Activated CD8-positive, alpha-beta memory T cell treated with anti-CD3 and anti-CD28 coated beads for 48 hours (primary cell): ENCODE measurements around the gene CHCHD6.

Source experiments
- DNase-seq, 3 experiments: peaks; one replicate each; pipeline ENCODE4 v3.0.0-alpha.2; 2020; ENCODE audit warnings: low read depth in 2 of 3, low spot score in 2 of 3

Gene CHCHD6

DNA sequence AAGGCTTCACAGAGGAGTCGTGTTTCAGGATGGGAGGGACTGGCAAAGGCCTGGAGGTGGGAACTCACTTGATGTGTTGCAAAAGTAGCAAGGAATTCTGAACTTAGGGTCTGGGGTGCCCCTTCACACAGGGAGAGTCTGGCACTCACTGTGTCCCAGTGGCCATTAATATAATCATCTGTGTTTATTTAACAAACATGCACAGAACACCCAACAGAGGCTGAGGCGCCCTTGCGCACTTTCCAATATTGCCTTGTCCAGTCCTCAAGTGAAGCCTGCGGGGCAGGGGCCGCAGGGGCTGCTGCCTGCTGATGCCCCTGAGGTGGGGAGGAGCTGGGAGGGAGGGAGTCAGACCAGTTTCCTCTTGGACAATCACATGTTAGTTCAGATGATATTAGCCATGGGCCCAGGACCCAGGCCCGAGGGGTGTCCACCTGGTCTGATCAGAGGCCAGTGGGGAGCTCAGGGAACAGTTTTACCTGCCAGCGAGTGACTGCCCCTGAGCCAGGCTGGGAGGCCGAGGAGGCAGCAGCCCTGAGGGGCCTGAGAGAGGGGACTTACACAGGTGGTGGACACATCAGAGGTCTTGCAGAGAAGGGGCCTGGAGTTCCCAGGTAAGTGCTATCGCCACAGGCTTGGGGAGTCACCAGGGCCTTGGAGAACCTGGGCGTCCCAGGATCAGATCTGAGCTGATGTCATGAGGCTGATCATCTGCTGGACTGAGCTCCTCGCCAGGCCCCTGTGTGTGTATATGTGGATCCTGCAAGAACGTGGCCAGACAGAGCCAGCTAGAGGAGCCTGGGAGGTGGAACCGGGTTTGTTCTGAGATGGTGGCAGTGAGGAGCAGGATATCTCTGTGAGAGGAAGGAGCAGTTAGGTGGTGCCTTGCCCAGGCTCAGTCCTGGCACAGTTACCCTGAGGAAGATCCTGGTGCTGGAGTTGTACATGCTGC, 35.3 kb upstream of the CHCHD6 start:
- DNase-seq: no peak

DNA sequence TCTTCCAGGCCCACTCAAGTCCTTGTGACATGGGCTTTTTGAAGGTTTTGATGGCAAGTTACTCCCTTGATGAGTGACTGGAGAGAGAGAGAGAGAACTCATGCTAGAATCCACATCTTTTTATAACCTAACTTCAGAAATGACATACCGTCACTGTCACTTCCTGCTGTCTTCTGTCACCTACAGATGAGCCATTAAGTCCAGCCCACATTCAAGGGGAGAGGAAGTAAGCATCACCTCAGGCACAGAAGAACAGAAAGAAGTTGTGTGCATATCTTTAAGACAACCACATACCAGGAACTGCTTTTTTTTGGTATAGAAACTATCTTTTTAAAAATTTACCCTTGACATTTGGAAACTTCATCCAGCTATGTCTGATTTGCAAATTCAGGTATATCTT, 32.5 kb upstream of the CHCHD6 start:
- no peak for DNase-seq

DNA sequence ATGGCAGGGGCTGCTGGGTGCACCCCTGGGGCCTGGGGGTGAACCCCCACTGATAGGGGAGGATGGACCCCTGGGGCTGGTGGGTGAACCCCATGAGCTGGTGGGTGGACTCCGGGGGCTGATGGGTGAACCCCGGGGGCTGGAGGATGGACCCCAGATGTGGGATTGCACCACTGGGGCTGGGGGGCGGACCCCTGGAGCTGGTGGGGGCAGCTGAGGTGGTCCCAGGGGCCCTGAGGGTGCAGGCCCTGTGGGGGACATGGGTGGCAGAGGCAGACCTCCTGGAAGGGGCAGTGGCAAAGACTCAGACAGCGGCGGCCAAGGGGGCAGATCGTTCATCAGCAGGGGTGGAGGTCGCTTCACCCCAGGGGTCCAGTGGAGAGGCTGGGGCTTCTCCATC, 31.7 kb upstream of the CHCHD6 start:
- no peak for DNase-seq

DNA sequence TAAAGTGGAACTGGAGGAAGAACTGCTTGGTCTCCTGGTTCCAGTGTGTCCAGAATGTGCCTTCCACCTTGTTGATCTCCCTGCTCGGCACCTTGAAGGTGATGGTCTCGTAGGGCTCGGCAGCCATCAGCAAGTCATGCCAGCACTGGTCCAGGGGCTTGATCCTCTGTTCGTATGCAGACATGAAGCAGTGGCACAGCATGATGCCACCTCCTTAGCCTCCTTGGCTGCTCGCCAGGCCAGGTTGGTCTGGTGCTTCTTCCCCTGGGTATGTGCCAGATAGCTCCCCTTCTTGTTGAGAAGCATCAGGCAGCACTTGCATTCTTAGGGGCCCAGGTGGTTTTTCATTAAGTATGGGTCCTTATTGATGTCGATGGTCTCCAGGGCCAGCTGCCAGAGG, 31.3 kb upstream of the CHCHD6 start:
- DNase-seq: no peak

DNA sequence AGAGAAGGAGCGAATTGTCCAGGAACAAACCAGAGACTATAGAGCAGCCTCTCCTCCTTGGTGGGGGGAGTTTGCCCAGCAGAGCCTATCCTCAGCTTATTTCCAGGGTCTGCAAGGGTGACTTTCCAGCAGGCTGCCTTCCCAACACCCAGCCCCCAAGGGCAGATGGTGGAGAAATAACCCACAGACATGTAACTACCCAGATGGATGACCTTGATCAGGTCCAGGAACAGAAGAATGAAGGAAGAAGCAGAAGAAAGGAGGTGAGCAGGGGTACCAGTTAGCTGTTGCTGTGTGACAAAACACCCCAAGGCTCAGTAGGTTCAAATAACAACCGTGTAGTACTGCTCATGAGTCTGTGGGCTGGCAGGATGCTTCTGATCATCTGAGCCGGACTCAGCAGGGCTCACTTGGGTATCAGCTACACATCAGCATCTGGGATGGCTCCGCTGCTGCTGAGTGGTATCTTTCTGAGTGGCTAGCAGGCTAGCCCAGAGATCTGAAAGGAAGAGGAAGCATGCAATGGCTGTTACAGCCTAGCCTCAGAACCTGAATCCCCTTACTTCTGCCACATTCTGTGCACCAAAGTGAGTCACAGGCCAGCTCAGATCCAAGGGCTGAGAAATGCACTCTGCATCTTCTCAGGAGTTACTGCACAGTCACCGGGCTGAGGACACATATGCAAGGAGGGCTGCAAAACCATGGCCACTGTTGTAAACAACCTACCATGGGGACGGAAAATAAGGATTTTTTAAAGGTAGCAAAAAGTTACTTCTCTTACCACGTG, 26.9 kb upstream of the CHCHD6 start:
- no peak for DNase-seq

DNA sequence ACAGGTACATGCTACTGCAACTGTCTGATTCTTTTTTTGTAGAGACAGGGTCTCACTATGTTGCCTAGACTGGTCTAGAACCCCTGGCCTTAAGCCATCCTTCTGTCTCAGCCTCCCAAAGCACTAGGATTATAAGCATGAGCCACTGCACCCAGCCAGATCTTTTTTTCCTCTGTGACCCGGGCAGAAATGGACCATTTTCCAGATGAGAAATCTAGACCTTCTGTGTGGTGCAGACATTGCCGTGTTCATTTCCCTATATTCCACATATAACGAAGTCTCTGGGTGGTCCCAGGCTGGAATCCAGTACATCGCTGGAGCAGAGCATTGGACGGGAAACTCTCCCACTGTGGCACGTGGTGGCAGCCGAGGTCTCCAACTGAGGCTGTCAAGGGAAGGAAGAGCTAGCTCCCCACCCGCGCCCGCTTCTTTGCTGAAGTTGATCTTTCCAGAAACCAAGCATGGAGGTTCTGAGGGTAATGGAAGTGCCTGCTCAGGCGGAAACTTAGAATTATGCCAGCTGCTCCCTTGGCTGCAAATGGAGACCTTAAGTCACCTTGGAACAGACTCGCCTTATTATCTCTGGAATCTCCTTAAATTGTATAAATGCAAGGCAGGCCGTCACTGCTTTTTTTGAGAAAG, 26.1 kb upstream of the CHCHD6 start:
- no peak for DNase-seq

DNA sequence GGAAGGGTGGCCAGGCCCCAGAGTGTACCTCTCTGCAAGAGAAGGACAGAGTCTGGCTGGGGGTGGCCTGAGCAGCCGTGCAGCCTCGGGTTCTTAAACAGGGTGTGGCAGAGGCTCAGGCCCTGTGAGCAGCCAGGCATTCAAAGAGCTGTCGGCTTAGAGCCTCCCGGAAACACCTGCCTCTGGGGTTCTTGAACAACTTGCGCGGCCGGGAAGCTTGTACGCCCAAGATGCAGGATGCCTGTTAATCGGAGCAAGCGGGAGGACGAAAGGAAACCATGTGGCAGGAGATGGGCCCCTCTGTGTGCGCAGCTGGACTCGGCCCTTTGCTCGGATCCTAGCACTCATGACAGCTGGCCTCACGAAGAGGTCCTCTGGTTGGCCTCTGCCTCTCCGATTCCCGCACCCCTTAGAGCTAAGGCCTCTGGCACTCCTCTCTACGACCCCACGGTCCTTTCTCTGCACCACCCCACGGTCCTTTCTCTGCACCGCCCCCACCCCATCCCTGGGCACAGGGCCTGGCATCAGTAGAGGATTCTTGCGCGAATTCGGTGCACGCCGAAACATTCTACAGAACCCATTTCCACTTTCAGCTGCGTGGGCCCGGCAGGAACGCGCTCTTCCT, 25.2 kb upstream of the CHCHD6 start:
- DNase-seq: no peak

DNA sequence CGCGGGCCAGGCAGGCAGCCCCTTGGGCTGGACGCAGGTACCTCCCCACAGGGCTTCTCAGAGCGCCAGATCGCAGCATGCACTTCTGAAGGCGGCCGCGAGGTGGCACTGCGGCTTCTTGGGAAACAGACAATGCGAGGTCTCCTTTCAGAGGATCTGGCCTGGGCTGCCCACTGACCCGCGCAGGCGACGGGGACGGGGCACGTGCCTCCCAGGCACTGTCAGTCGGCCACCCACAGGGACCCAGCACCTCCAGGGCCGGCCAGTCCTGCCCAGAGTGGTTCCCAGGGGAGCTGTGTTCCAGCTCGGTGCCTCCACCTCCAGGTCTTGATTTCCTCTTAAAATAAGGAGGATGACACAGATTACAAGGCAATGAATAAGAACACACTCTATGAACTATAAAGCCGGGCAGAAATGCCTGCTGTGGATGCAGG, 24.7 kb upstream of the CHCHD6 start:
- peak; percentile 54 to 84 (median 81) for DNase-seq

DNA sequence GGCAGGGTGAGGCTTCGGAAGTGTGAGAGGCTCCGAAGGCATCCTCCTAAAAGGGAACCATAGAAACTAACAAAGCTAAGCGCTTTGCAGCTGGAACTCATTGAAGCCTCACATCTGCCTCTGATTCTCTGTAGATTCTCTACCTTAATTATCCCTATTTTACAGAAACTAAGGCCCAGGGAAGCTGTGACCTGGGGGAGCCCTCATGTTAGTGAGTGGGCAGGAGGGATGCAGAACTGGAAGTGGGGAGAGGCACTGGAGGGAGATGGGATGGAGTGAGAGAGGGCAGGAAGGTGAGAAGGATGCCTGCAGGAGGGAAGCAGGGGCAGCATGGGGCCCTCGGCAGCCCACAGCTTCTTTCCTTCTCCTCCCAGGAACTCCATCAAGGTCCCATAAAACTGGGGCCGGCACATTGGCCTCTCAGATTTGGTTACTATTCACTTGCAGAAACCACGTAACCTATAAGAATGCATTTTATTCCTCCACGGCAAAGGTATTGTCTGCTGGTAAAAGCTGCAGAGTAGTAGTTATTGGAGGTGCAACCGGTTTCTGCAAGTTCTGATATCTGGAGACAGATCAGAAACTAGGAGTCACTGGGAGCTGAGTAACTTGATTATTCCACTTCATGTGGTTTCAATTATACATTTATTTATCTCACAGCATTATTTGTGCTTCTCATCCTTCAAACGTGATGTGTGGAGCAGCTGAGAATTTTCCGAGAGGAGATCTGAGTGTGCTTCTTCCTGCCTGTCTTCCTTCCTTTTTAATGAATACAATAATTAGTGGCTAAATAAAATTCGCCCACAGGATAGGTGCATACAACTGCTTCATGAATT, 24.0 kb upstream of the CHCHD6 start:
- DNase-seq: no peak

DNA sequence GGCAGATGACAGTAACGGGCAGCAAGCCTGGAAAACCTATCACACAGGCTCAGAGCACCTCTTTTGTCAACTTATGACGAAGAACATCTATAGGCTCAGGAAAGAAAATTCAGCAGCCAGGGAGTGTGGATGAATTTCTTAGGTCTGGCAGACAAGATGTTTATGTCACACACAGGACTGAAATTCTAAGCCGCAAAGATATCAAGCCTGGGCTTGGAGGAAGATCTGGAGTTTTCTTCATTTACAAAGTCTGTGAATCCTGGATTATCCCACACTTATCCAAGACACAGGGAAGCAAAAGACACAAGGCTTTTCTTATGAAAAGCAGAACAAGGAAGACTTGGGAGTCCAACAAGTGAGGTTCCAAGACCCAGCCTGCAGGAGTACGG, 23.4 kb upstream of the CHCHD6 start:
- no peak for DNase-seq

DNA sequence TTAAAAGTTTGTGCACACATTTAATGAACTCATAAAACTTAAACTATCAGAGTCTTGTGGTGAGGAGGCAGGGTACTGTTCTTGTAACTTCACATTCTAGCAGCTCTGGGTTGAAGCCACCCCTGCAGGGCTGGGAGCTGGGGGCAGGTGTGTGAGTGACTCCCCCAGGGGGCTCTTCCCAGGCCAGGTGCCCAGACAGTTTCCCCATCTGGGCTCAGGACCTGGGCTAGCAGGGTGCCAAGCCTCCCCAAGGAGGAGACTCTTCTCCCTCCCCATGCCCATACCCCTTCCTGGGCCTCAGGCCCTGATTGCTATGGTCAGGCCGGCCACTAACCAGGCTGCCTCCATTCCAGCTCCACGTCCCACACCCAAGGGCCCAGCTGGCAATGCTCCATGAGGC, 22.0 kb upstream of the CHCHD6 start:
- DNase-seq: no peak

DNA sequence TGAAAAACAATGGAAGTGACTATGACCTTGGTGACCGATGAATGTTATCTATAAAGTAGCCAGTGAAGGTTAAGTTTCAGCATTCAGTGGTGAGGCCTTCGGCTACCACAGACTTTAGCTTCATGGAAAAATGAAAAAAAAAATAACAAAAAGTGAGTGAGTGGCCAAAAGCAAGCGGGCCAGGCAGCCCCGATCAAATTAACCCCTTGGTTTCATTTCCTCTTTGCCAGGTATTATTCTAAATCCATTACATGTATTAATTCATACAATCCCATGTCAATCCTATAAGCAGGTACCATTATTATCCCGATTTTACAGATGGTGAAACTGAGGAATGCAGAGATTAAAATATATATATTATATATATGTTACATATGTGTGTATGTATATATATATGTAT, 21.0 kb upstream of the CHCHD6 start:
- DNase-seq: no peak

DNA sequence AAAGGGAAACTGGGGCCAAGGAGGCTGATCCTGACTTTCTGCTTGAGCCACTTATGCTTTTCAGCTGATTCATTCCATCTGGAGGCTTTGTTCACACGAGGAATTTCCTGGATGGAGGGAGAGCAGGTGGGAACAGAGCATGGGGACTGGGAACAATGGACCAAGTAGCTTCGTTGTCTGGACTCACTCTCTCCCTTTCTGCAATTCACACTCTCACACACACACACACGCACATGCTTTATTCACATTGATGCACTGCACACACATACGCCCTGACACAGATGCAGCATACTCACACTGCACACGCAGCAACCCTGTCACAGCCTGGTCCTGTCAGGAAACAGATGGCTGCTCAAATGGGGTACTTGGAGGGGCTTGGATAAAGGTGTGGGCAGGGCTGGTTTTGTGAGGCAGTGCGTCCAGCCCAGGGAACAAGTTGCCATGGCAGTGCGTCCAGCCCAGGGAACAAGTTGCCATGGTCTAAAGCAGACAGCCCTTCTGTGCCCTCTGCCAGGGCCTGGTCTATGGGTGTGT, 19.8 kb upstream of the CHCHD6 start:
- DNase-seq: no peak

DNA sequence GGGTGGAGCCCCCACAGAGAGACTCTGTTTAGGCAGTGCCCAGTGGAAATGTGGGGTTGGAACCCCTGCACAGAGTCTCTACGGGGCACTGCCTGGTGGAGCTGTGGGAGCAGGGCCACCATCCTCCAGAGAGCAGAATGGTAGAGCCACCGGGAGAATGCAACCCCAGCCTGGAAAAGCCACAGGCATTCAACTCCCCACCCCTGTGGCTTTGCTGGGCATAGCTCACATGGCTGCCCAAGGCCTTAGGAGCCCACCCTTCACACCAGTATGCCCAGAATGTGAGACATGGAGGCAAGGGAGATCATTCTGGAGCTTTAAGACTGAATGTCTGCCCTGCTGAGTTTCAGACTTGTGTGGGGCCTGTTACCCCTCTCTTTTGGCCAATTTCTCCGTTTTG, 19.0 kb upstream of the CHCHD6 start:
- no peak for DNase-seq

DNA sequence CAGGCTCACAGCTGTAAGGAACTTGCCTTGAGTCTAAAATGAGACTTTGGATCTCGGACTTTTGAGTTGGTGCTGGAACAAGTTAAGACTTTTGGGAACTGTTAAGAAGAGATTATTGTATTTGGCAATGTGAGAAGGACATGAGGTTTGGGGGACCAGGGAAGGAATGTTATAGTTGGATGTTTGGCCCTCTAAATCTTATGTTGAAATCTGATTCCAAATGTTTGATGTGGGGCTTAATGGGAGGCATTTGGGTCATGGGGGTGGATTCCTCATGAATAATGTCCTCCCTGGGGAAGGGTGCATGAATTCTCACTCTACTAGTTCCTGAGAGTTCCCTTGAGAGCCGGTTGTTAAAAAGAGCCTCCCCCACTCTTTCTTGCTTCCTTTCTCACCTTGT, 18.5 kb upstream of the CHCHD6 start:
- no peak for DNase-seq

DNA sequence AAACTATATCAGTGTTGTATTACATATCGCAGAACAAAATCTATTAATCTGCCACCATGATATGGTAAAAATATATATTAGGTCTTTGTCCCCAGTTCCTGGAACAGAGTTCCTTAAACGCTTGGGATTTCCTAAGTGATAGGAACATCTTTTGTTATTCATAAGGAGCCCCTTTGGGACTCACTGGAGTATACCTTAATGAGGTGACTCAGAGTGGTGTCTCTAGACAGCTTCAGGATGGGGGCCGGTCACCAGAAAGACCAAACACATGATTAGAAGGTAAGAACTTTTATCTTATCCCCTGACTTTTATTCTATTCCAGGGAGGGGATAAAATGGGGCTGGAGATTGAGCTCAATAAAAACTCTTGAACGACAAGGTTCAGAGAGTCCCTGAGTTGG, 12.3 kb upstream of the CHCHD6 start:
- DNase-seq: no peak

DNA sequence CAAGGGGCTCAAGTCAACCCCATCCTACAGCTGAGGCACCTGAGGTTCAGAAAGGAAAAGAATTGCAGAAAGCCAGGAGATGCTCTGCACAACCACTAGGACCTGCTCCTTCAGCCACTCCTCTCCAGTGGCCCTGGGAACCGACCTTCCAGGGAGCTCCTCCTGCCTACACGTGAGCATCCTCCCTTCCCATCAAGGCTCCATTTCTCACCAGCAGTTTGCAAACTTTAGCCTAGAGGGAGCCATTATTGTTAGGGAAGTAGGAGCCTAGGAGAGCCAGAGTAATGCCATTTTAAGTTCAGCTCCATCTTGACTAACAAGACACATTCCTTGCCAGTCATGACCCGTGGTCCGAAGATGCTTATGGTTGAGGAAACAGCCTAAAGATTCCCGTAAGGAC, 11.2 kb upstream of the CHCHD6 start:
- DNase-seq: no peak

DNA sequence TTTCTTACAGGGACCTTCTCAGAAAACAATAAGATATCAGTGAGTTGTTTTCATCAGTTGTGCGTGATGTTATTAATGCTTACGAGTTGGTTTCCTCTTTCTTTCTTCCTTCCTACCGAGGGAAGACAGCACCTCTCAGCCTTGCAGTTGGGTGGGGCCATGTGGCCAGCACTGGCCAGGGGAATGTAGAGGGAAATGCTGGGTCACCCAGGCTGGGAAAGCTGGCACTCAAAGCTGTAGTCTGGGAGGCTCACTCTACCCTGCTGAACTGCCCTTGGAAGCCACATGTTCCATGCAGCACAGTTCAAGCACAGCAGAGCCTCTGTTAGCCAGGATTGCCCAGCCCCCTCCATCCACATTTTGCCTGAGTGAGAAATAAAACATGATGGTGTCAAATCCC, 10.1 kb upstream of the CHCHD6 start:
- DNase-seq: no peak

DNA sequence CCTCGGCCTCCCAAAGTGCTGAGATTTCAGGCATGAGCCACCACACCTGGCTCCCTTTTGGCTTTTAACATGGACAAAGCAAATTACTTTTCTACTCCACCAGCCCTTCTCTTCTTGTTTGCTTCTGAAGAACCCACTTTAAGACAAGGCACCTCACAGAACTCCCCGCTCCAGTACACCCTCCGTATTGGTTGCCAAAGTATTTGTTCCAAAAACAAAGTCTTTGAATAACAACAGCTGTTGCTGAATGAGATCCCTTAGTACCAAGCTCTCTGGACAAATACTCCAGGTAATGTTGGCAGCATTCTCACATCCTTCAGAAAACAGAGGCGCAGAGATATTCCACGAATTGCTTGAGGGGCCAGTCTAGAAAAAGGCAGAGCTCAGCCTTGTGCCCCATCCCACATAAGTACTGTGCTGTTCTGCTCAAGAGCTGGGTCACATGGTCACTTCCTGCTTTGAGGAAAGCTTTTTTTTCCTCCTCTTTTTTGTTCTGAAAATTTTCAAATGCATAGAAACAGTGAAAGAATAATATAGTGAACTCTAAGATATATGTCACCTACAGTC, 7.3 kb upstream of the CHCHD6 start:
- no peak for DNase-seq

DNA sequence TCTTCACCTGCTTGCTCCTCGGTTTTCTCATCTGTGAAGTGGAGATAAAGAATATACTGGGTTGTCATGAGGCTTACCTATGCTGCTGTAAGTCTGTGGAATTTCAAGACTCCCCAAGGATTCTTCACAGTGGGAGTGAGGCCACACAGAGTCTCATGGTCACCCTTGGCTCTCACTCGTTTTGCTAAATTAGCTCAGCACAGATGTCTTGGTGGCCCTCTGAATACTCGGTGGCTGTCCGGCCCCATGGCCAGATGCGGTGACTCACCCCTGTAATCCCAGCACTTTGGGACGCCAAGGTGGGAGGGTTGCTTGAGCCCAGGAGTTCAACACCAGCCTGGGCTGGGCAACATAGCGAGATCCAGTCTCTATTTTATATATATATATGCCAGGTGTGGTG, 5.0 kb upstream of the CHCHD6 start:
- DNase-seq: no peak
